HCT116 (cell line): Measurements from ENCODE around the gene HDLBP. TPM values are rescaled to one million over a fixed set of nuclear protein-coding genes. Genes with fewer than 3 reads are reported as not detected.

Experiments used
- ATAC-seq: fragments of 200-7000 bp; cut with Tn5 transposase; 2 replicates; pipeline ENCODE4 v1.9.1; 2020; ENCODE audit warnings: mild to moderate bottlenecking, moderate library complexity
- BruUV-seq: library from RNA; stranded (reverse); fragments of 400-500 nt; replicated peaks from 2 replicates; lab custom pipeline; 2021; lab: Mats Ljungman, UMichigan
- CTCF ChIA-PET: fragments of 300-600 bp; sonication (Branson Sonifier 250); formaldehyde crosslinking; loops from one replicate; lab custom pipeline; 2021; ENCODE audit warnings: antibody characterized with exemption; lab: Charles Lee
- POLR2A ChIA-PET: fragments of 300-600, 350-600 bp; sonication (Branson Sonifier 250); formaldehyde crosslinking; loops from one replicate; lab custom pipeline; 2021; ENCODE audit warnings: antibody characterized with exemption; lab: Charles Lee
- RAD21 ChIA-PET, 2 experiments: fragments of 300-600 bp; sonication (Branson Sonifier 250); formaldehyde crosslinking; loops; one replicate each; lab custom pipeline; 2023; ENCODE audit warnings: low total read pairs in 2 of 2; ENCODE audit not compliant: uncharacterized antibody in 2 of 2, unreplicated experiment in 2 of 2, low non-redundant PET in 1 of 2; lab: Charles Lee
- DNase-seq: peaks from one replicate; pipeline ENCODE4 v3.0.0-alpha.2; 2010; ENCODE audit warnings: low read depth, low spot score
- H2AFZ ChIP-seq: fragments of 200-600 bp; shearing (Covaris generic), sonication (generic); 2 replicates; pipeline ENCODE4 v1.6.1; 2017; ENCODE audit warnings: low read depth, mixed run types, mixed read lengths, antibody characterized with exemption, low read length; ENCODE audit not compliant: poor library complexity, severe bottlenecking
- H3K27ac ChIP-seq: 2 replicates; pipeline ENCODE4 v1.5.1; 2012; ENCODE audit warnings: low read depth, low read length
- H3K27me3 ChIP-seq: fragments of 200-600 bp; sonication (generic); 2 replicates; pipeline ENCODE4 v1.6.1; 2016; ENCODE audit warnings: mixed run types, low read length, mixed read lengths; ENCODE audit not compliant: insufficient read depth
- H3K36me3 ChIP-seq, 2 experiments: fragments of 200-500 bp in 1 of 2; fragments of 200-600 bp in 1 of 2; sonication (Bioruptor generic) in 1 of 2; sonication (generic) in 1 of 2; 2 replicates each; pipeline versions ENCODE4 v1.5.1 to v1.6.1; 2014 to 2016; ENCODE audit warnings: low read length in 2 of 2, inconsistent platforms in 1 of 2, mixed read lengths in 1 of 2, mixed run types in 1 of 2; ENCODE audit not compliant: insufficient read depth in 2 of 2, control insufficient read depth in 1 of 2
- H3K4me1 ChIP-seq, 2 experiments: fragments of 200-600 bp in 1 of 2; sonication (generic) in 1 of 2; 2 replicates each; pipeline versions ENCODE4 v1.5.1 to v1.6.1; 2012 to 2017; ENCODE audit warnings: low read length in 2 of 2, inconsistent platforms in 1 of 2, mild to moderate bottlenecking in 1 of 2, mixed read lengths in 1 of 2, mixed run types in 1 of 2, moderate library complexity in 1 of 2; ENCODE audit not compliant: insufficient read depth in 2 of 2, control insufficient read depth in 1 of 2
- H3K4me2 ChIP-seq: fragments of 200-600 bp; sonication (generic); 2 replicates; pipeline ENCODE4 v1.6.1; 2017; ENCODE audit warnings: mixed run types, low read length, mixed read lengths
- H3K4me3 ChIP-seq, 2 experiments: fragments of 200-600 bp in 1 of 2; sonication (generic) in 1 of 2; replicated peaks in 1 of 2; 2 replicates each; pipeline ENCODE4 v1.5.1; 2011 to 2016; ENCODE audit warnings: low read length in 2 of 2, control low read depth in 1 of 2, low read depth in 1 of 2, mild to moderate bottlenecking in 1 of 2, mixed read lengths in 1 of 2, mixed run types in 1 of 2
- H3K79me2 ChIP-seq: fragments of 200-600 bp; sonication (generic); 2 replicates; pipeline ENCODE4 v1.6.1; 2017; ENCODE audit warnings: mild to moderate bottlenecking, mixed run types, low read length, moderate library complexity, mixed read lengths; ENCODE audit not compliant: insufficient read depth
- H3K9ac ChIP-seq: fragments of 200-600 bp; sonication (generic); 2 replicates; pipeline ENCODE4 v1.6.1; 2016; ENCODE audit warnings: low read length, mixed read lengths
- H3K9me2 ChIP-seq: fragments of 200-600 bp; sonication (generic), shearing (Covaris generic); 2 replicates; pipeline ENCODE4 v1.6.1; 2017; ENCODE audit warnings: mixed run types, mild to moderate bottlenecking, moderate library complexity; ENCODE audit not compliant: insufficient read depth
- H3K9me3 ChIP-seq, 2 experiments: fragments of 200-500 bp in 1 of 2; fragments of 200-600 bp in 1 of 2; sonication (Bioruptor generic) in 1 of 2; sonication (generic) in 1 of 2; 2 replicates each; pipeline ENCODE4 v1.6.1; 2014 to 2017; ENCODE audit warnings: low read length in 2 of 2, mixed read lengths in 2 of 2, inconsistent platforms in 1 of 2, low read depth in 1 of 2, mild to moderate bottlenecking in 1 of 2, mixed run types in 1 of 2, moderate library complexity in 1 of 2; ENCODE audit not compliant: control insufficient read depth in 1 of 2, insufficient read depth in 1 of 2
- H4K20me1 ChIP-seq: fragments of 200-600 bp; sonication (generic), shearing (Covaris generic); 2 replicates; pipeline ENCODE4 v1.6.1; 2017; ENCODE audit warnings: mixed run types, mild to moderate bottlenecking, moderate library complexity; ENCODE audit not compliant: insufficient read depth
- ATF3 ChIP-seq: IDR thresholded peaks from 2 replicates; pipeline ENCODE4 v1.6.1; 2012
- CEBPB ChIP-seq: IDR thresholded peaks from 2 replicates; pipeline ENCODE4 v1.6.1; 2012; ENCODE audit warnings: low read depth
- CTCF ChIP-seq, 3 experiments: fragments of 200-600 bp in 1 of 3; sonication (generic) in 1 of 3; IDR thresholded peaks in 2 of 3; conservative IDR thresholded peaks in 1 of 3; 2 replicates each; pipeline ENCODE4 v1.5.1; 2012 to 2017; ENCODE audit warnings: low read depth in 2 of 3, low read length in 2 of 3, antibody characterized with exemption in 1 of 3, borderline replicate concordance in 1 of 3, control low read depth in 1 of 3, mild to moderate bottlenecking in 1 of 3, mixed read lengths in 1 of 3, mixed run types in 1 of 3, moderate library complexity in 1 of 3; ENCODE audit not compliant: insufficient read depth in 1 of 3
- EGR1 ChIP-seq: IDR thresholded peaks from 2 replicates; pipeline ENCODE4 v1.6.1; 2012; ENCODE audit warnings: low read depth
- EZH2 ChIP-seq: fragments of 200-600 bp; sonication (generic); IDR thresholded peaks from 2 replicates; pipeline ENCODE4 v1.6.1; 2017; ENCODE audit warnings: antibody characterized with exemption, mixed run types
- EZH2phosphoT487 ChIP-seq: fragments of 200-600 bp; IDR thresholded peaks from 2 replicates; pipeline ENCODE4 v1.6.1; 2018; ENCODE audit warnings: antibody characterized with exemption, borderline replicate concordance
- JUND ChIP-seq: IDR thresholded peaks from 2 replicates; pipeline ENCODE4 v1.6.1; 2012
- SRF ChIP-seq: IDR thresholded peaks from 2 replicates; pipeline ENCODE4 v1.6.1; 2012; ENCODE audit warnings: low read depth
- TCF7L2 ChIP-seq: IDR thresholded peaks from 2 replicates; pipeline ENCODE4 v1.7.0; 2011; ENCODE audit warnings: borderline replicate concordance, inconsistent platforms; ENCODE audit not compliant: insufficient read depth, insufficient read length; ENCODE audit errors: extremely low read depth
- YY1 ChIP-seq: IDR thresholded peaks from 2 replicates; pipeline ENCODE4 v1.6.1; 2011; ENCODE audit warnings: low read length, low read depth, moderate library complexity, mild to moderate bottlenecking; ENCODE audit not compliant: insufficient replicate concordance; ENCODE audit errors: extremely low read depth
- ZFX ChIP-seq: fragments of 450-650 bp; IDR thresholded peaks from 2 replicates; pipeline ENCODE4 v1.6.1; 2017
- intact Hi-C: fragments of 100-400 bp; cut with micrococcal nuclease; formaldehyde crosslinking; loops from 2 replicates; pipeline ENCODE4 v1.10.0; 2022
- total RNA-seq: library from RNA; stranded (reverse); gene quantifications from one replicate; pipeline ENCODE4 v1.2.1, GENCODE V29; 2021; ENCODE audit not compliant: unreplicated experiment

HDLBP gene
- total RNA-seq, 1 experiment from 2014 or later, result 462 TPM

GRCh38 chr2:241205086-241205485 lies 110.4 kb downstream of the HDLBP start:
- no TSS peak for BruUV-seq
- TF ChIP-seq ZFX, result no peak
- no peak for TF ChIP-seq SRF
- no peak for TF ChIP-seq EGR1
- TF ChIP-seq YY1, result no peak
- TF ChIP-seq TCF7L2, result no peak
- no peak for TF ChIP-seq JUND
- no peak for TF ChIP-seq CTCF (IDR thresholded peaks at IDR 0.05 in 2 of 3, conservative IDR thresholded peaks at IDR 0.05 in 1 of 3; ENCODE audit: borderline replicate concordance in 1 of 3, insufficient read depth in 1 of 3, low read depth in 2 of 3, low read length in 2 of 3)
- TF ChIP-seq ATF3, result no peak
- no peak for TF ChIP-seq EZH2
- TF ChIP-seq EZH2phosphoT487, result no peak
- no peak for TF ChIP-seq CEBPB
- TF ChIP-seq, all 23 proteins: peak for 0
- Histone ChIP-seq H3K27ac (peak overlapping the region; percentile 14; the same call in 1 of the 2 replicates), H4K20me1 (no peaks in the 10 kb centered on the region), H3K9me2 (no peaks in the 10 kb centered on the region), H3K9me3 (no peaks in the 10 kb centered on the region), H2AFZ (no peak overlapping the region), H3K4me1 (no peaks in the 10 kb centered on the region), H3K36me3 (no peaks in the 10 kb centered on the region), H3K4me2 (no peak overlapping the region), H3K27me3 (no peaks in the 10 kb centered on the region), H3K79me2 (no peaks in the 10 kb centered on the region), H3K4me3 (no peak overlapping the region), H3K9ac (no peak overlapping the region)
- no peak for DNase-seq
- POLR2A ChIA-PET, result no interaction called here
- CTCF ChIA-PET, result no interaction called here
- RAD21 ChIA-PET, result no interaction called here
- no peak for ATAC-seq
- intact Hi-C loops, result no loop called here
